Hippocampal formation (tissue), 2 donors: ENCODE data around the gene ALDH3B1.
A peak's percentile ranks its signal among the peaks of the same experiment; 100 is the strongest.

Experiments used
- DNase-seq, 2 donors: peaks; one replicate each; lab custom pipeline; 2025; lab: John Stamatoyannopoulos, UW

The ALDH3B1 gene

DNA sequence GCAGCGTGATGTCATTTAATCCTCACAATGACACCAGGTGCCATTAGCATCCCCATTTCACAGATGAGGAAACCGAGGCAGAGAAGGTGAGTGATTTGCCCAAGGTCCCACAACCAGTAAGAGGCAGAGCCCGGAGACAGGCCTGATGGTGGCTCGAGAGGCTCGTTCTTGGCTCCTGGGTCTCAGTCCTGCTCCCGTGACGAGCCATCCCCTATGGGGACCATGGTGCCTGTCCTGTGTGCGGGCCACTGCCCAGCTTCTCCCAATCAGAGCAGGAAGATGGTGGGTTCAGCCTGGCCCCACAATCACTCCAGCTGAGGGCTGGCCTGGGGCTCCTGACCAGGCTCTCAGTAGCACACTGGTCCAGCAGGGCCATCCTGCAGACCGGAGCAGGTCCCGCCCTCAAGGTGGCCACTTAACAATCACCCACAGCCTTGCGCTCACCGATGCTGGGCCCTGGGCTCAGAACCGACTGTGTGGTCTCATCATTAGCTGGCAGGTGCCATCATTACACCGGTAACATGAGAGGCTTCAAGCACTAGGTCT, 3.6 kb downstream of the ALDH3B1 start:
- no peak for DNase-seq

DNA sequence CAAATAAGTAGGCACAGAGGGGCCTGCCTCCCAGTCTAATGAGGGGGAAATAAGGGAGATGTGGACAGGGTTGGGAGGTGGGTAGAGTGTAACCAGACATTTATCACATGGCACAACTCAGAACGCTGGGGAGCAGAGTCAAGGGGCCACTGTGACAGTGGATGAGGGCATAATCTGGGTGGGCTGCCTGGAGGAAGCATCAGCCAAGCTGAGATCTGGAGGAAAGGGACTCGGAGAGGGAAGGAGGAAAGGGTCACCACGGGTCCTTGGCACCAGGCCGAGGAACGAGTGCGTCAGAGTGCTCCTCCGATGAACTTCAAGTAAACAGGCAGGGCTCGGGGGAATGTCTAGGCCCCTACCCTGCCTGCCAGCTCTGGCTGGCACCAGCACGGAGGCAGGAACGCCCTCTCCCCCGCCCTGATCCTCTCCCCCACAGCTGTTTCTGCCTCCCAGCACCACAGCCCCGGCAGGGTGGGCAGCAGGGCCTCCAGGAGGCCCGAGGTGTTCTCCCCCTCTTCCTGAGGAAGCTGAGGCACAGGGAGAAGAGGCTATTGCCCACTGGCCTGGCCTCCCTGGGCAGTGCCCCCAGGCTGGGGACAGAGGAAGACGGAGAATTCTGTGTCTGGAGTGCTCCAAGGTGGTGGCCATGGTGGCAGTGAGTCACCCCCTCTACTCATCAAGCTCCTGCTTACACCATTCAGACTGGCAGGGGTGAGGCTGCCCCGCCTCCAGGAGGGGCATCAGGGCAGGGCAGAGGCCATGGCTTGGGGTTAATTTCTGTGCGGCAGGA, 4.2 kb downstream of the ALDH3B1 start:
- DNase-seq: no peak

DNA sequence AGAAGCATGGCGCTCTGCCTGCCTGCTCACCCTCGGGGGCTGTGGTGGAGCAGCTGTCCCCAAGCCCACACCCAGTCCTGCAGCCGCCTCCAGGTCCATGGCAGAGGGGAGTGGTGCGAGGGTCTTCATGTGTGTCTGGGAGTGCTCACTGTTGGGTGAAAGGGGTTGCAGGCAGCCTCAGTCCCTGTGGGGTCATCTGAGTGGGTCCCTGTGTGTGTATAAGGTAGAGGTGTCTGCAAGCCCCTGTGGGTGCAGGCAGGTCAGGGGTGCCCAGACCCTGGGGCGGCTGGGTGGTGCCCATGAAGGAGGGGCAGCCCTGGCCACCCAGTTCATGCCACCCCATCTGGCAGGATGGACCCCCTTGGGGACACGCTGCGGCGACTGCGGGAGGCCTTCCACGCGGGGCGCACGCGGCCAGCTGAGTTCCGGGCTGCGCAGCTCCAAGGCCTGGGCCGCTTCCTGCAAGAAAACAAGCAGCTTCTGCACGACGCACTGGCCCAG, 4.9 kb downstream of the ALDH3B1 start:
- DNase-seq: no peak

DNA sequence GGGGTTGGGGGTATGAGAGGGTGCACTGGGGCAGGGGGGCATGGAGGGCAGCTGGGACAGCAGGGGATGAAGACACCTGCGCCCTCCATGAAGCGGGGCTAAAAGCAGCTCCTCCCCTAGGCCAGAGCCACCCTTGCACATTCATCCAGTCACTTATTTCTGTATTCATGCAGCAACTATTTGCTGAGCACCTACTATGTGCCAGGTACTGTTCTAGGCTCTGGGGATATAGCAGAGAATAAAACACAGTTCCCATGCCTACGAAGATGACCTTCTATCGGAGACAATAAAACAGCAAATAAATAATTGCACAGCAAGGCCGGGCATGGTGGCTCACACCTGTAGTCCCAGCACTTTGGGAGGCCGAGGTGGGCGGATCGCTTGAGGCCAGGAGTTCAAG, 5.3 kb downstream of the ALDH3B1 start:
- DNase-seq: no peak

DNA sequence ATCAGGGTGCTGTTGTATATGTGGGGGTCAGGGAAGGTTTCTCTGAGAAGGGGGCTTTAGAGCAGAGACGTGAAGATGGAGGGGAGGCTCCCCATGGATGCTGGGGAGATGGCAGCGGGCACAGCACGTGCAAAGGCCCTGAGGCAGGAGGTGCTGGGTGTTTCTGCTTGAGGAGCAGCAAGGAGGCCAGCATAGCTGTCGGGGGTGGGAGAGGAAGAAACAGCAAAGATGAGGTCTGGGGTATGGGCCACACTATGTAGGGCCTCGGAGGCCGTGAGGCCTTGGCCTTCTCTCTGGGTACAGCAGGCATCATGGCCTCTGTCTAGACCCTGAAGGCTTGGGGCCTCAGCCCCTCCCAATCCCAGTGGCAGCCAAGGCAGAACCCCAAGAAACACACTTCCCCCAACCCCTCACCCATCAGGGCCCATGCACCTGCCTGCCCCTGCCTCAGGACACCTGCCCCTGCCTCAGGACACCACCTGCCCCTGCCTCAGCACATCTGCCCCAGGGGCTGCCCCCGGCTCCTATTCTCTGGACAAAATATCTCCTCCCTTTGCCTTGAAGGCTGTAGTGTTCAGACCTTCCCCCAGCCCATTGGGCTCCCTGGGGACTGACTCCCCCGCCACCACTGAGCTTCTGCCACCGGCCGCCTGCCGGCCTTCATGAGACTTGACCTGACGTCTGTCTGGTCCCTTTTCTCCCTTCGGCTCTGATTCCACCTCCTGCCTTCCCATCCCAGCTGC, 6.2 kb downstream of the ALDH3B1 start:
- no peak for DNase-seq

DNA sequence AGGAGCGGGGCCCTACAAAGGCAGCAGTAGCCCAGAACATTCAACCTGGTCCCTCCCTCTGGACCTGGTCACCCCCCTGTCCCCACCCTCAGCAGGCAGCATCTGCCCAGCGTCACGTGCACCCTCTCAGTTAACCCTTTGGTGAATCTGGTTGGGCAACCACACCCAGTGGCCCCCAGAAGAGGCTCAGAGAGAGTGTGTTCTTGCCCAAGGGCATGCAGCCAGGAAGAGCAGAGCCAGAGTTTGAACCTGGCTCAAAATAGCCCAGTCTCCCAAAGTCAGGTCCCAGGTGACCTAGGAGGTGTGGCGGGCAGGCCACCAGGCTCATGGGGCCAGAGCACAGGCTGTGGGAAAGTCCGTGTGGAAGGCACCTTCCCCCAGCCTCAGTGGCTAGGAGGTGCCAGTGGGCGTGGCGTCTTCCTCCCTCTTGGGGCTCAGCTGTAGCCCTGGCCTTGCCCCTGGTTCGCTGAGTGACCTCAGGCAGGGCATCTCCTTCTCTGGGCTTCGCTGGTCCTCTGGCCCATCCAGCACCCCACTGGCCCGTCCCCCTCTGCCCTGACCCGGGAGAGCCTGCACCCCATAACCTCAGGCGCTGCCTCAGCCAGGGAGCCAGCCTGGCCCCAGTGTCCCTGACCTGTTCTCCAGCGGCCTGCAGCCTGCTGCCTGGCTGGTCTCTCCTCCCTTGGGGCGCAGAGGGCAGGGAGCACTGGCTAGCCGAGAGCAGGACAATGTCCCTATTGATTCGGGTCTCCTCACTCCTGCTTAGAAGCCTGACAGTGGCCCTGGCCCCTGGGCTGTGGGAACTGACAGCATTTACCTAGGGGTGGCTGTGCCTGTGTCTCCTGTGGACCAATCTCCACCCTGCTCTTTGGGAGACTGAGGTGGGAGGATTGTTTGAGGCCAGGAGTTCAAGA, 7.0 kb downstream of the ALDH3B1 start:
- DNase-seq: no peak

DNA sequence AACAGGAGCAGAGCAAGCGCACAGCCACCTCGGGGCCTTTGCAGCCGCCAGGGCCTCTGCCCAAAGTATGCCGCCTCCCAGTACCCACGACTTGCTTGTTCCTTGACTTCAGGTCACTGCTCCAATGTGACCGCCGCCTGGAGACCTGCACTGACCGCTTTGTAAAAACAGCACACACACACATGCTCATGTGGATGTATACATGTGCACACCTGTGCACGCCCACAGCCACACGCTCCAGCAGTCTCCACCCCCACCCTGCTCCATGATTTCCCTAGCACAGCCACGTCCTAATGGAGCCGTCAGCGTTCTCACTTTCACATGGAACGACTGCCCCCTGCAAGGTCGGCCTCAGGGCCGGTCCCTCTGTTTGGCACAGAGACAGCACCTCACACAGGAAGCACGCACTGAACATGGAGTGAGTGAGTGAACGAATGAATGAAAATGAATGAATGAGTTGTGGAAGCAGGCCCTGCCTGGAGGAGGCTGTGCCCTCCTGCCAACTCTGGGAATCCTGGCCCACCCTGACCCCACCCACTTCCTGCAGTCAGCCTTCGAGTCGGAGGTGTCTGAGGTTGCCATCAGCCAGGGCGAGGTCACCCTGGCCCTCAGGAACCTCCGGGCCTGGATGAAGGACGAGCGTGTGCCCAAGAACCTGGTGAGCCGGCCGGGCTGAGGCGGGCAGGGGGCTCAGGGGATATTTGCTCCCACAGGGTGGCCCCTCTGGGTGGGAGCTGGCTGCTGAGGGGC, 8.0 kb downstream of the ALDH3B1 start:
- no peak for DNase-seq

DNA sequence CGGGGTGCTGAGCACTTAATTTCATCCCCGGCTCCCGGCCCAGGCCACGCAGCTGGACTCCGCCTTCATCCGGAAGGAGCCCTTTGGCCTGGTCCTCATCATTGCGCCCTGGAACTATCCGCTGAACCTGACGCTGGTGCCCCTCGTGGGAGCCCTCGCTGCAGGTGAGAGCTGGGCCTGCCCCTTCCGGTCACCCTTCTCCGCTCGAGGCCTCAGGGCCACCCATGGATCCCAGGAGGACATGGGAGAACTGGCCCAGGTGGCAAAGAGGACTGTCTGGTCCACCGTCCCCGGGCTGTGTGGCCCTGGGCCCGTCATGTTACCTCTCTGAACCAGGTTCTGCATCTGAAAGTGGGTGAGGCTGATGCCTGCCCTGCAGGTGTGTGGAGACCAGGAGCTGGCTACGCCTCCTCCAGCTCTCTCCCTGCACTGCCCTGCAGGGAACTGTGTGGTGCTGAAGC, 8.6 kb downstream of the ALDH3B1 start:
- DNase-seq: no peak

DNA sequence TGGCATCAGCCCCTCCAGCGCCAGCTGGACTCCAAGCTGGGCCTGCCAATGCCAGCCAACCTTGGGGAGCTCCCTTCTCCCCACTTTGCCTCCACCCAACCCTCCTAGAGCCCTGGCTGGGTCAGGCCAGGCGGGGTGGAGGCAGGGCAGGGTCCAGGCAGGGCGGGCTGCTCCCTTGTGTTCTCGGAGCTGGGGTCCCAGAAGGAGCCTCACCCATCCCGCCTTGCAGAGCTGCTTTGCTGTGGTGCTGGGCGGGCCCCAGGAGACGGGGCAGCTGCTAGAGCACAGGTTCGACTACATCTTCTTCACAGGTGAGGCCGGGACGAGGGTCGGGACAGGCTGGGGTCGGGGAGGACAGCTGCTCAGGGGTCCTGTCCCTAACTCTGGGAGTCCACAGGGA, 9.4 kb downstream of the ALDH3B1 start:
- no peak for DNase-seq

DNA sequence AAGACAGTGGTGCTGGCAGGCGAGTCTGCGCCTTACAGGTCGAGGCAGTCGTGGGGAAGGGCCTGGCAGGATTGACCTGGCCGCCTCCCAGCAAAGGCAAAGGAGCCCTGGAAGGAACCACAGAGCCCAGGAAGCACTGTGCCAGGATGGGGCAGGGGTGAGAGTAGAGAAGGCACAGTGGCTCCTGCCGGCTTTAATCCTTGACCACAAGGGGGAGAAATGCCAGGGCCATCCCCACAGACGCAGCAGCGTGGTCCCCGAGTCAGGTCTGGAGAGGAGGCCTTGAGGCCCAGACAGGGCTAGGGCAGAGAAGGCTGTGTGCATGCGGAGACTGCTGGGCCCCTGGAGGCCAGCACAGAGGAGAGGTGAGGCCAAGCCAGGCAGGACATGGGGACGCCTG, 10.4 kb downstream of the ALDH3B1 start:
- DNase-seq: peak in 1 of 2 donors; percentile 21

DNA sequence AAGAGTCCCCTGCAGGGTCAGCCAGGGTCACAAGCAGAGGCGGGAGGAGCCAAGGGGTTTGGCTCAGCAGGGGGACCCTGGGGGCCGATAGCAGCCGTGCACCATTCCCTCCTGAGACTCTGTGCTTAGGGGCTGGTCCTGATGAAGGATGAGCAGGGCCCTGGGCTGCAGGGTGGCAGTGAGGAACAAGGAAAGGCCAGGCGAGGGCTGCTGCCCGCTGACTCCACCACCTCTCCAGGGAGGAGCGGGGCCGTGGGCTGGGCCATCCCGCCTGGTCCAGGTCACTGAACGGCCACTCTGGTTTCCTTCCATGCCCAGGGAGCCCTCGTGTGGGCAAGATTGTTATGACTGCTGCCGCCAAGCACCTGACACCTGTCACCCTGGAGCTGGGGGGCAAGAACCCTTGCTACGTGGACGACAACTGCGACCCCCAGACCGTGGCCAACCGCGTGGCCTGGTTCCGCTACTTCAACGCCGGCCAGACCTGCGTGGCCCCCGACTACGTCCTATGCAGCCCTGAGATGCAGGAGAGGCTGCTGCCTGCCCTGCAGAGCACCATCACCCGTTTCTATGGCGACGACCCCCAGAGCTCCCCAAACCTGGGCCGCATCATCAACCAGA, 11.2 kb downstream of the ALDH3B1 start:
- DNase-seq: no peak

DNA sequence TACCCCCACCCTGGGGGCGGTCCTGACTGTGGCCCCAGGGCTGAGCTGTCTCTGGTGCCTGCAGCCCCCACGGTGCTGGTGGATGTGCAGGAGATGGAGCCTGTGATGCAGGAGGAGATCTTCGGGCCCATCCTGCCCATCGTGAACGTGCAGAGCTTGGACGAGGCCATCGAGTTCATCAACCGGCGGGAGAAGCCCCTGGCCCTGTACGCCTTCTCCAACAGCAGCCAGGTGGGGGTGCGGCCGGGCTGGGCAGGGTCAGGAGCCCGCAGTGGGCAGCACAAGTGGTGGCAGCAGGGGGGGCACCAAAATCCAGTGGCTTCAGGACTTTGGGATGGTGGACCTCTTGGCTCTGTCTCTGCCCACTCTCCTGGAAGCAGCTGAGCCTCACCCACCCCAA, 12.4 kb downstream of the ALDH3B1 start:
- DNase-seq: no peak

DNA sequence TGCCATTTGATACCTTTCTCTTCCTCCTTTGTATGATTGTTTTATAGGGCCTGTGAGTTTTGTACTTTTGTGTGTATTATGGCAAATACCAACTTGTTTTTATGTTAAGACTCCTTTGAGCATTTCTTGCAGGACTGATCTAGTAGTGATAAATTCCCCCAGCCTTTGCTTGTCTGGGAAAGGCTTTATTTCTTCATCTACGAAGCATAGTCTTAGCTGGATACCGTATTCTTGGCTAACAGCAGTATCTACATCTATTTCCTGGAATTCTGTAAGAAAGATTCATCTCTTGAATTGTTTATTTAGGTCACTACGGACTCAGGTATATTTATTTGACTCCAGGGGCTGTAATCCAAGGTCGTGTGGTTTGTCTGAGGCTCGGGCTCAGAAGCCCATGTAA, 14.4 kb downstream of the ALDH3B1 start:
- no peak for DNase-seq

DNA sequence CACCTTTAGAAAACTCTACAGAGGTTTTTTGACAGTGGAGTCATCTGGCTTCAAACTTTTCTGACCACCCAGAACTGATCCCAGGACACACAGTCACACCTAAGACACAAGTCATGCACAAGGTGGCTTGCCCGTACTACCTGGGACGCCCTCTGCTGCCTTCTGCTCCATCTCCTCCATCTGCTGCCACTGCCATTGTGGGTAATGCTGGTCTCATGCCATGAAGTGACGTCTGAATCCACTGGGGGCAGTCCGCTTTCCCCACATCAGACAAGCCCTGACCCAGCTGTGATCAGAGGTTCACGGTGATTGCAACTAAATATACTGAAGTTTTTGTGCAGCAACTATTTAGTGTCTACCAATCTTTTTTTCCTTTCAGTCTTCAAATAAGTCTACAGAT, 14.9 kb downstream of the ALDH3B1 start:
- DNase-seq: no peak

DNA sequence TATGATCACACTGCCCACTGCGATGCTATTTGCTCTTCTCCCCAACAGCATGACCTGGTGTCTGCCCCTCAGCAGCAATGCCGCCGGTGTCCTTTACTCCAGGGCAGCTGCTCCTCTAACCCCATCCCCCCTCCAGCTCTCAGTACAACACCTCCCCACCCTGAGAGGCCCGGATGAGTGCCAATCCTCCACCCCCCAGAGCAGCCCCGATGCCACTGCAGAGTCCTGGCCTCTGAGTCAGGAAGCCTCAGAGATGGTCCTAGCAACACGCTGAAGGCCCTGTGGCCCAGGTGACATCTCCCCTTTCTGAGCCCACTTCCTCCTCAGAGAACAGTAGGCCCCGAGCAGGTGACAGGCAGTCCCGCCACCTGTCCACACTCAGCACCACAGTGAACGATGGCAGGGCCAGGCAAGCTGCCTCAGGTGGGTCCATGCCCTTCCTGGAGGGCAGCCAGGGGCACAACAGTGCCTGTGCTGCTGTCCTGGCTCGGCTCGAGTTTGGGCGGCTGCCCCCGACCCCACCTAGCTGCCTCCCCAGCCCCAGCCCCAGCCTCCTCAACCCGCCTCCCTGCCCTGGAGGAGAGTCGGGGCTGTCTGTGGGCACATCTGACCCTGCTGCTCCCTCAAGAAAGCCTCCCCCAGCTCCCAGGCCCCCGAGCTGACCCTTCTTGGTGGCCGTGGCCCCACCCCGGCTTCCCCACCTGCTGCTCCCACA, 16.4 kb downstream of the ALDH3B1 start:
- DNase-seq: no peak

DNA sequence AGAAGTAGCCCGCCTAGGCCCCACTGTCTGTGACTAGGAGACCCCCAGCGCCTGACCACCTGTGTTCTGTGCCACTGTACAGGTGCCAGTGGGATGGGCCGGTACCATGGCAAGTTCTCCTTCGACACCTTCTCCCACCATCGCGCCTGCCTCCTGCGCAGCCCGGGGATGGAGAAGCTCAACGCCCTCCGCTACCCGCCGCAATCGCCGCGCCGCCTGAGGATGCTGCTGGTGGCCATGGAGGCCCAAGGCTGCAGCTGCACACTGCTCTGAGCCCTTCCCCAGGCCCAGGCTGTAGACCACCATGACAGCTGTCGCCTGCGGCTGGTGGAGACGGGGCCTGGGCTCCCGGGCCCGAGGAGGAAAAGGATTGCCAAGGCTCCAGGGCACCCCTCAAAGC, 17.5 kb downstream of the ALDH3B1 start:
- DNase-seq: no peak

DNA sequence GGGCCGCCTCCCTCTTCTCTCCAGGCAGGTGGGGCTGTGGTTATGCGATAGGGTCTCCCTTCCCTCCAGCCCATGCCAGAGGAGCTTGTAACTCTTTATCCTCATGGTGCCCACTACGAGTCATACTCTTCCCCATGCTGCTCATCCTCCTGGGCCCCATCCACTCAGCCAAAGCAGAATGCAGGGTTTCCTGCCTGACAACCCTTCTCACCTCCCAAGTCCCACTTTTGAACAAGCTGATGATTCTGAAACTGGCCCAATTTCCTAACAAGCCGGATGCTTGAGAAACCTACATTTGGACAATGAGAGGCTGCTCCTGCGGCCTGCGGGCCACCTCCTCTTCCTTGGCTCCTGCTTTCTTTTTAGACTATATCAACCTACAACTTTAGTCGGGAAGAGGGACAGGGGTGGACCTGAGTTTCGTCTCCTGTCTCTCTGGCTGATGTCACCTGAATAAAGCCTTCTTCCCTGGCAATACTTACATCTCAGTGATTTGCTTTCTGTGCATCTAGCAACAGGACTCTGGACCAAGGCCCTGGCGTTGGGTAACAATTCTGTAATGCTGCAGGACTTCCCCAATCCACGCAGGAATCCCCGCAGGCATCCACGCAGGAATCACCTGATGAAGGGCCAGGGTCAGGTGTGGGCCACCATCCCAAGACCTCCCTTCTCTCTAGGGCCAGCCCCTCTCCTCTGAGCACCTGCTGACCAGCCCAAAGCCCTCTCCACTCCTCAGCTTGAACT, 18.8 kb downstream of the ALDH3B1 start:
- no peak for DNase-seq

DNA sequence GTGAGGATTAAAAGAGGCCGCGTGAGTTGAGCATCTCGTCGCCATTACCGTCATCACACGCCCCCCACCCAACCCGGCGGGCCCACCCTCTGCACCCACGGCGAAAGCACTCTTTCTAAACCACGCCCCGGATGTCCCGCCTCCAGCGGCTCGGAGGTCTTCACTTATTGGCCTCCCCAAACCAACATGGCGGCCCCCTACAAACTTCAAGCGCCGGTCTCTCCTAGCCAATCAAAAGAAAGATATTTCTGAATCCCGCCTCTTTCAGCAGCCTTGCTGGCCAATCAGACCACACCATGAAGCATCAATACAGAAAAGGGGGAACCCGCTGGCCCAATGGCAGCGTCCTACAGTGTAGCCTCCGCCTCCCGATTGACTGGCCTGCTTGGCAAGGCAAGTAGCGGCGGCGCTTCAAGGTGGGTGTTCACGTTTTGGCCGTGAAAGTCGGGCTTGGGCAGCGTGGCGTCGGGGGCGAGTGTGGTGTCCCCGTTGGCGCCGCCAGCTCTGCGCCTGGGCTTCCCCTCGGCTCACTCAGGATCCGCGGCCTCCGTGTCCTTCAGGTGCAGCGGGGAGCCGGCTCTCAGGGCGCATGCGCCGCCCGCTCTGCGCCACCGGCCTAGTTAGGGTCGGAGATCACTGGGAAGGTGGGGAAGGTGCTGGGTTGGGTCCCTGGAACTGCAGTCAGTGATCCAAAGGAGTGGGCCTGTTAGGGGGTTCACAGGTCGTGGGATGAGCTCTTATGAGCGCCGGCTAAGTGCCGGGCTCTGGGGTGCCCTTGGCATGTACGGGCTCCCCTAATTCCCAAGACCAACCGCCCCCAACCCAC, 20.4 kb downstream of the ALDH3B1 start, which contains the start of gene NDUFS8:
Gene NDUFS8 (plus strand): TSS at position 364 of the 826 bp plus-strand sequence. CDS start 1,471 bp downstream, outside the sequence.
- peak; percentile 95 to 99 for DNase-seq
